GM18511 (cell line): ENCODE results near the gene CDYL.

Experiments used
- ATAC-seq: cut with Tn5 transposase; IDR thresholded peaks from one replicate; pipeline ENCODE4 v1.9.1; 2021; ENCODE audit warnings: mild to moderate bottlenecking, moderate library complexity; ENCODE audit not compliant: unreplicated experiment

The CDYL gene

DNA sequence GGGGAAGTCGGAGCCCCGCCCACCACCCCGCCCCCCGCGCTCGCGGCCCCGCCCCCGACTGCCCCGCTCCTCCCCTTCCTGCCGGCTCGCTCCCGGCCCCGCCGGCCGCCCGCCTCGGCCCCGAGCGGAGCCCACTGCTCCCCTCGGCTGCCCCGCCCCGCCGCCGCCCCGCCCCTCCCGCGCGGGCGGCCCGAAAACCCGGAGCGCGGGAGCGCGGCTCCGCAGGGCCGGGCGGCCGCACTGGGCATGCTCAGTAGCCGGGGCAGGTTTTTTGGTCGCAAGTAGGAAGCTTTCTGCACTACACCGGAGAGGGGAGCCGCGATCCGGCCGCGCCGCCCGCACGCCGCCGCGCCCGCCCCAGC lies at the start of gene CDYL:
CDYL (plus strand) TSS at position 274 of the 362 bp plus-strand sequence. CDS start 380 bp downstream, outside the sequence.
- peak; percentile 66 for ATAC-seq

- no peak for ATAC-seq
Measured at GRCh38 chr6:4726645-4727044, 49.6 kb upstream of the CDYL start.

DNA sequence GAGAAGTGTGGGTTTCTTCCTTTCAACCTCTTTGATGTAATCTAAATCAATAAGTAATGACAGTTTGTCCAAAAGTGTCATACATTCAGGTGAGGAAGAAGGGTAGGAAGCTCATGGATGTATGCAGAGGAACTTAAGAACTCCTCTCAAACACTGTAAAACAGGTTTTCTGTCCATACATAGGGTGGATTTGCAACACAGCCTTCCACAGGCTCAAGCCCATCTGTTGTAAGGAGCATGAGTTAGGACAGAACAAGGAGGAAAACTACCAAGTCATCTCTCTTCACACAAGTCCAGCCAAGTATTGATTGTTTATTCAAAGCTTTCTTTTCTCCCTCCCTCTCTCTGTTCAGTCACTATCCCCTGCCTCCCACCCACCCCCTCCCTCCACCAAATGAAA lies 49.0 kb upstream of the CDYL start:
- no peak for ATAC-seq

GRCh38 chr6:4727671-4728435 lies 48.4 kb upstream of the CDYL start:
- peak; percentile 59 for ATAC-seq

- no peak for ATAC-seq
Measured at GRCh38 chr6:4728436-4728769, 47.8 kb upstream of the CDYL start.

GRCh38 chr6:4728926-4729325 lies 47.3 kb upstream of the CDYL start:
- no peak for ATAC-seq

GRCh38 chr6:4731996-4732395 lies 44.2 kb upstream of the CDYL start:
- ATAC-seq = no peak

DNA sequence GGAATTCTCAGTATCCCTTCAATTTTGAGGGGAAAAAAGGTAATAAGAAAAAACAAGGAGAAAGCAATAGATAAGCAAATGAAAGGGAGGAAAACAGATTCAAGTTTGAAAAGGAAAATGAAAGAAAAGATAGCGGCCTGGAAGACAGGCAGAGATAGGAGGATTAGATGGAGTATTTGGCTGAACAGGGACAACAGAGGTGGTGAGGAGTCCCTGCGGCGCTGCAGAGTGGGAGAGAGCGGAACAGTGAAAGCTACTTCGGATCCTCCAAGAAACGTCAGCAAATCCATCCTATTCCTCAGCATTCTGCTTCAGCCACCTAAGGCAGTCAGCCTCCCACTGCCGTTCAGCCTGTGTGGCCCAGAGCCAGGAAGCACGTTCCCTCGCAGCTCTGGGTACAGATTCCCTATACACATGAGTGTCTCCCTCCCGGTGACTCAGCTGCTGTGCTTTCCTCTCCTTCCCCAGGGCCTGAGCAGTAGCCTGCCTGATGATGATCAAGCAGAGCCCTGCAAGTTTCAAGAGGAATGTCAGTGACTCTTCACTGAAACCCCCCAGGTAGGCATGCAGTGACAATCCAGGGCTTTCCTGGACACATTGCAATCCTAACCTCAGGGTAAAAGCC lies 43.4 kb upstream of the CDYL start:
- ATAC-seq = no peak

DNA sequence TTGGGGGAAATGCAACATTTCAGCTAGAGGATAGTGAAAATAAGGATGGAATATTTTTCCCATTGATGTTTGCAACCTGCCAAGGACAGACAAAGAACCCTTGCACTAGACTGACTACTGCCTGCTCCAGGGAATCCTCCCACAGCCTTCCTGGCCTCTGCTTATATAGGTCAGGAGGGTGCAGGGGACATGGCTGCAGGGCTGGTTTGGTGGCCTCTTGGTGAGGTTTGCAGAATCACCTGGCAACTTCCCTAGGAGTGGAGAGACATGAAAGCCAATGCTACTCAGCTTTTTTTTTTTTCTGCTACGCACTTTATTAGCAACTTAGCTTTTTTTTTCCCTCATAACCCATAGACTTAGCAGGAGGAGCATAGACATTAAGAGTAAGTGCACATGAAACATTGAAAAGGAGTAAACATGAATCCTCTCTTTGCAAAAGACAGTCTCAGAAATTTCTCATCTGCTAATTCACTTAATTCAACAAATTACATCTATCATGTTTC lies 39.8 kb upstream of the CDYL start:
- ATAC-seq = no peak

GRCh38 chr6:4740032-4740431 lies 36.2 kb upstream of the CDYL start:
- ATAC-seq = no peak

DNA sequence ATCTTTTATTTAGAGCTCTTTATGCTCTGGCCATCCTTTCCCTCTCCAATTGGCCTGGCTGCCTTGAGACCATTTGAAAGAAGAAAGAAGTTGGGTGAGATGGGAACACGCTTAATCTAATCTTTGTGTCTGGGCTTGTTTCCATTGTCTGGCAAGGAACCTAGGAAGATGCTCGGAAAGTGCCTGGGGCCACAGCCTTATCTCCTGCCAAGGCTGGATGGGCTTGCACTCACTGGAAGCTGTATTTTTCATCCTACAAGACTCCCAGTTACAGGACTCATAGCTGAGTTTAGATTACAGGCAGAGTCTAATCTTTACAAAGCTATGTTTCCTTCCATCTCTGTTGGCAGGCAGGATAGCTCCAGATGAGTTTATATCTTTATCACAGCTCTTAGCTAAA lies 33.1 kb upstream of the CDYL start:
- no peak for ATAC-seq

GRCh38 chr6:4743926-4744325 lies 32.3 kb upstream of the CDYL start:
- ATAC-seq = no peak

DNA sequence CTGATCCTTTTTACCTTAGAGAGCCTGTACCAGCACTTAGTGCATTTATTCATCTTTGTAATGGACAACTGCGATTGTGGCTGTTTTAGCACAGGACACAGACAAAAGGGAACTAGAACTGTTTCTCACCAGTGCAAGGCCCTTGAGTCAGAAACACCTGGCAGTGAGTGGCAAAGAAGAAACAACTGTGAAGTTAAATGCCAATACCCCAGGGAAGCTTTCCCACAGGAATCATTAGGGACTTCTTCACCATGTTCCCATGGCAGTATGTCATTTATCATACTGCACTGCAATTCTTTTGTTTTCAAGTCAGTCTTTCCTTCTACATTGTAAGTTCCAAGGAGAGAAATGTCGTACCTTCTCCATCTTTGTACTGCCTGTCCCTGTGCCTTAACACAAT lies 28.6 kb upstream of the CDYL start:
- no peak for ATAC-seq

- ATAC-seq = no peak
Measured at GRCh38 chr6:4751823-4752464, 24.3 kb upstream of the CDYL start.

- no peak for ATAC-seq
Measured at GRCh38 chr6:4756247-4756646, 20.0 kb upstream of the CDYL start.

DNA sequence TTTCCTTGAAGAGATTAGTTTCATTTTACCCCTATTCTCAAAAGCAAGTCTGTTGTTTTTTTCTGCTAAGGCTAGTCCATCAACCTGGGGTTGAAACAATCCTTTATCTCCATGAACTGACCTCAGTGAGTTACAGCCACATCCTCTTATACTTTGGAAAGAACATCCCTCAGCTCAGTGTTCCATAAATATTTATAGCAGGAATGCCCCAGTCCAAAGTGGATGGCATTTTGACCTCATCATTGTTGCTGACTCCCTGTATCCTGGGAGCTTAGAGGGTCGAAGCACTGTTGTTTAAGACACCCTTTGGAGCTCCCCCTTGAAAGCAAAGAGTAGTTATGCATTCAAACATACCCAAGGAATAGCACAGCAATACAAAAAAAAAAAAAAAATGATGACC lies 16.2 kb upstream of the CDYL start:
- no peak for ATAC-seq

GRCh38 chr6:4760773-4761172 lies 15.4 kb upstream of the CDYL start:
- no peak for ATAC-seq

- ATAC-seq = no peak
Measured at GRCh38 chr6:4762294-4762693, 13.9 kb upstream of the CDYL start.

DNA sequence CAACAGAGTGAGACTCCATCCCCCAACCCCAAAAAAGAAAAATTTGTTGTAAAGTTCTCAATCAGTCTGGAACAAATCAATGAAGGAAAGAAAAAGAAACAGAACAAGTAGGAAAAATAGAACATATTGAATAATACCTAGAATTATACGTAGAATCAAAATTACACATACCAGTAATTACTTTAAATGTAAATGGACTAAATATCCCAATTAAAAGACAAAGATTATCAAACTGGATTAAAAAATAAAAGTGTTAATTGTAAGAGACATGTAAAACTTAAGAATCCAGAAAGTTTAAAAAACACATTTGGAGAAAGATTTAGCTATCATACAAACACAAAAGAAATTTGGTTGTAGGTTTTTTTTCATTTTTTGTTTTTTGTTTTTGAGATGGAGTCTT lies 12.3 kb upstream of the CDYL start:
- no peak for ATAC-seq

DNA sequence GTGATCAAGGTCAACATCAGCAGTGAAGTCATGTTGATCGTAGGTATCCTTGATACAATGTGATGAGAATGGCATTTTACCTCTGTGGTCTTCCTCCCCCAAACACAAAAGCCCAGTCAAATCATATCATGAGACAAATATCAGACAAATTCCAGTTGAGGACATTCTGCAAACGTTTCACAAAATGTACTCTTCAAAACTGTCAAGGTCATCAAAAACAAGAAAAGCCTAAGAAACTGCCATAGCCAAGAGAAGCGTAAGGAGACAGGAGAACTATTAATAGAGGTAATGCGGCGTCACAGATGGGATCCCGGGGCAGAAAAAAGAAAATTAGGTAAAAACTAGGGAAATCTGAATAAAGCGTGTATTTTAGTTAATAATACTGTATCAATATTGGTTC lies 7.4 kb upstream of the CDYL start:
- no peak for ATAC-seq

DNA sequence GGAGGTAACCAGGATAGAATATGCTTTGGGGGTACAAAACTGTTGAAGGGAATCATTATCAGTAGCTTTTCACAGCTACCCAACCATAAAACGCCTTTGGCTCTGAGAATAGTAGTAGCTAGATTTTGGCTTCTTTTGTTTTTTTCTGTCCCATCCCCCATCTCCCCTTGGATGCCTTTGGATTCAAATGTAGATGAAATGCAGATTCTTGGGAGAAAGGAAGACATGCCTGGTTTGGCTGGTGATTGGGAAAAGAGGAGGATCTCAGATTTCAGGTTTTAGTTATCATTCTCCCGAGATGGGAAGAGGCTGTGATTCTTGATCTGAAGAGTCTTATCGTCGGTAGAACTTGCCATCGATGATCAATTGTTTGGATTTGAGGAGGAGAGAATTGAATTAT lies 3.5 kb upstream of the CDYL start:
- ATAC-seq = no peak

GRCh38 chr6:4773181-4773580 lies 3.0 kb upstream of the CDYL start:
- no peak for ATAC-seq
